CD4-positive, alpha-beta T cell (primary cell): ENCODE measurements around the gene CFAP126. TPM values are rescaled to one million over a fixed set of nuclear protein-coding genes. Genes with fewer than 3 reads are reported as not detected.
"Not testable (repeated sequence)": the region's sequence is repeated elsewhere in the genome, so short reads cannot be mapped to it uniquely, and the experiment has no call there.

Experiments
- ATAC-seq: fragments of 200-7000 bp; cut with Tn5 transposase; one replicate; pipeline ENCODE4 v1.10.0; 2022; ENCODE audit warnings: mild to moderate bottlenecking; ENCODE audit not compliant: poor library complexity
- CTCF ChIA-PET: fragments of 350-600 bp; sonication (Branson Sonifier 250); formaldehyde crosslinking; loops from one replicate; lab custom pipeline; 2021; ENCODE audit warnings: antibody characterized with exemption, inconsistent platforms; lab: Charles Lee
- POLR2A ChIA-PET: fragments of 350-600 bp; sonication (Branson Sonifier 250); formaldehyde crosslinking; loops from one replicate; lab custom pipeline; 2021; ENCODE audit warnings: antibody characterized with exemption, inconsistent platforms; lab: Charles Lee
- DNase-seq, 14 experiments: peaks; one replicate each; pipeline ENCODE4 v3.0.0-alpha.2; 2013 to 2020; ENCODE audit warnings: mixed read lengths in 2 of 14
- H3K27ac ChIP-seq, 2 donors: one replicate each; pipeline versions ENCODE4 v1.5.1 to v1.7.0; 2013; ENCODE audit warnings: low read length in 2 of 2, low read depth in 1 of 2, mild to moderate bottlenecking in 1 of 2
- H3K27me3 ChIP-seq, 2 experiments: 1 replicate in 1 of 2; 2 replicates in 1 of 2; pipeline versions ENCODE4 v1.6.1 to v1.7.0; 2013; ENCODE audit warnings: low read length in 2 of 2, control low read depth in 1 of 2, mild to moderate bottlenecking in 1 of 2, moderate library complexity in 1 of 2; ENCODE audit not compliant: insufficient read depth in 2 of 2, control insufficient read depth in 1 of 2
- H3K36me3 ChIP-seq: one replicate; pipeline ENCODE4 v1.6.1; 2013; ENCODE audit warnings: low read length, control low read depth; ENCODE audit not compliant: insufficient read depth
- H3K4me1 ChIP-seq: one replicate; pipeline ENCODE4 v1.6.1; 2013; ENCODE audit warnings: low read length, control low read depth; ENCODE audit not compliant: insufficient read depth
- H3K4me3 ChIP-seq: one replicate; pipeline ENCODE4 v1.5.1; 2013; ENCODE audit warnings: mild to moderate bottlenecking, low read length, moderate library complexity
- H3K9me3 ChIP-seq, 2 experiments: 1 replicate in 1 of 2; 2 replicates in 1 of 2; pipeline versions ENCODE4 v1.6.1 to v1.7.0; 2013; ENCODE audit warnings: low read length in 2 of 2, mild to moderate bottlenecking in 2 of 2, control low read depth in 1 of 2, moderate library complexity in 1 of 2; ENCODE audit not compliant: control insufficient read depth in 1 of 2, insufficient read depth in 1 of 2
- H3K27ac Mint-ChIP-seq: one replicate; pipeline ENCODE4 v1.8.0; 2020; ENCODE audit warnings: mixed read lengths
- H3K27me3 Mint-ChIP-seq: one replicate; pipeline ENCODE4 v1.8.0; 2021; ENCODE audit warnings: mixed read lengths
- H3K36me3 Mint-ChIP-seq: one replicate; pipeline ENCODE4 v1.8.0; 2021; ENCODE audit warnings: low read depth, mixed read lengths
- H3K4me1 Mint-ChIP-seq: one replicate; pipeline ENCODE4 v1.8.0; 2021; ENCODE audit warnings: low read depth, mixed read lengths
- H3K4me3 Mint-ChIP-seq: one replicate; pipeline ENCODE4 v1.8.0; 2020; ENCODE audit warnings: mild to moderate bottlenecking, mixed read lengths
- H3K9me3 Mint-ChIP-seq: one replicate; pipeline ENCODE4 v1.8.0; 2020; ENCODE audit warnings: mixed read lengths
- intact Hi-C, 2 experiments: fragments of 100-400 bp; cut with DNase I in 1 of 2; cut with micrococcal nuclease in 1 of 2; formaldehyde crosslinking; loops; one replicate each; pipeline versions ENCODE4 v1.15.1 to v1.9.0; 2023 to 2025; cut with DNase I, micrococcal nuclease
- total RNA-seq, 174 experiments: library from RNA in 2 of 174; stranded (reverse) in 2 of 174; gene quantifications; one replicate each; pipeline ENCODE4 v1.2.3 and lab custom pipeline; 2021 to 2026
- TF ChIP-seq, protein P1 (sequence below): fragments of 200-600 bp; IDR thresholded peaks from one replicate; pipeline ENCODE4 v1.8.0; 2022; ENCODE audit warnings: antibody characterized with exemption, mild to moderate bottlenecking

The CFAP126 gene
- total RNA-seq, 2 experiments from 2014 or later = not detected

DNA sequence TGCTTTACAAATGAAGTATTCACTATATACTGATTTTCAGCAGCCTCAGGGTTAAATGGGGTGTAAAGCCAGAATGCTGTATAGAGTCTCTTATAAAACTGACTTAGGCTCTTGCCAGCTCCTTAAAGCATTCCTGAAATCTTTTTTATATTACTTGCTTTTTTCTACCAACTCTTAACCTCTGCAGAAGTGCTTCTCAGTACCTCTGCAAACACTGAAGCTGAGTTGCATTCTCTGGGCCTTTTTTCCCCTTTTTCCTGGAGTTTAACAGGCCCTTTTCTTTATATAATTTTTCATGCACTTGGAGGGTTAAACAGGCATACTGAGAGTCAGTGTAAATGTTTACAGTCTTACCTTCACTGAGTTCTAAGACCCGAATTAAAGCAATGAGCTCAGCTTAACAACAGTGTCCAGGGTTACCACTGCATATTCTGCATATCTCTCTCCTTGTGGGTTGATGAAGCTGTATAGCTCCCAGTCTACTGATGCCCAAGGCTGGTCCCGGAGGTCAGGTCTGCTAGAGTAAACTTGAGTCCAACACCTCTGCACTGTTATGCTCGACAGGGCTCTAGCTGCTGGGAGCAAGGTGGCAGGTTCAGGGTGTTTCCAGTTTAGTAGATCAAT is 40.9 kb upstream of the CFAP126 start:
- DNase-seq (no peak), ATAC-seq (no peak)
- no peaks in the 10 kb centered on the region for H3K9me3 Mint-ChIP-seq
- intact Hi-C loops = loop anchor here in 1 of 2 experiments (10.0 kb wide), 1 partner anchor 1634 kb away; no protein-coding TSS in a partner anchor
- TF ChIP-seq, protein P1, sequence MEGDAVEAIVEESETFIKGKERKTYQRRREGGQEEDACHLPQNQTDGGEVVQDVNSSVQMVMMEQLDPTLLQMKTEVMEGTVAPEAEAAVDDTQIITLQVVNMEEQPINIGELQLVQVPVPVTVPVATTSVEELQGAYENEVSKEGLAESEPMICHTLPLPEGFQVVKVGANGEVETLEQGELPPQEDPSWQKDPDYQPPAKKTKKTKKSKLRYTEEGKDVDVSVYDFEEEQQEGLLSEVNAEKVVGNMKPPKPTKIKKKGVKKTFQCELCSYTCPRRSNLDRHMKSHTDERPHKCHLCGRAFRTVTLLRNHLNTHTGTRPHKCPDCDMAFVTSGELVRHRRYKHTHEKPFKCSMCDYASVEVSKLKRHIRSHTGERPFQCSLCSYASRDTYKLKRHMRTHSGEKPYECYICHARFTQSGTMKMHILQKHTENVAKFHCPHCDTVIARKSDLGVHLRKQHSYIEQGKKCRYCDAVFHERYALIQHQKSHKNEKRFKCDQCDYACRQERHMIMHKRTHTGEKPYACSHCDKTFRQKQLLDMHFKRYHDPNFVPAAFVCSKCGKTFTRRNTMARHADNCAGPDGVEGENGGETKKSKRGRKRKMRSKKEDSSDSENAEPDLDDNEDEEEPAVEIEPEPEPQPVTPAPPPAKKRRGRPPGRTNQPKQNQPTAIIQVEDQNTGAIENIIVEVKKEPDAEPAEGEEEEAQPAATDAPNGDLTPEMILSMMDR = no peak
- Histone ChIP-seq H3K36me3 (no peaks in the 10 kb centered on the region), H3K4me3 (no peak overlapping the region), H3K27me3 (no peaks in the 10 kb centered on the region), H3K9me3 (peaks cover 0 to 5% of the 10 kb centered on the region in 2 experiments), H3K27ac (no peak overlapping the region), H3K4me1 (peaks cover 16% of the 10 kb centered on the region)
- ChIA-PET CTCF (interaction anchor here (0.6 to 1.1 kb wide), 2 partner anchors 12 to 560 kb away, joined by 3 read pairs; no protein-coding TSS in a partner anchor), POLR2A (interaction anchor here (1.4 kb wide), 1 partner anchor 9 kb away, joined by 6 read pairs; no protein-coding TSS in a partner anchor)
- H3K27me3 Mint-ChIP-seq = peaks cover 6% of the 10 kb centered on the region
- no peaks in the 10 kb centered on the region for H3K36me3 Mint-ChIP-seq
- peaks cover 11% of the 10 kb centered on the region for H3K4me1 Mint-ChIP-seq
- no peak overlapping the region for H3K4me3 Mint-ChIP-seq
- no peak overlapping the region for H3K27ac Mint-ChIP-seq

- no peak overlapping the region for H3K27ac Mint-ChIP-seq
- intact Hi-C loops = loop anchor here in 1 of 2 experiments (10.0 kb wide), 1 partner anchor 1633 kb away; no protein-coding TSS in a partner anchor
These were observed 39.8 kb upstream of the CFAP126 start for GRCh38 chr1:161407451-161407985.

GRCh38 chr1:161406551-161406950 is 38.9 kb upstream of the CFAP126 start:
- H3K27ac Mint-ChIP-seq, H3K9me3 Mint-ChIP-seq, H3K36me3 ChIP-seq, DNase-seq, H3K4me3 Mint-ChIP-seq, POLR2A ChIA-PET, H3K27me3 ChIP-seq, H3K36me3 Mint-ChIP-seq, CTCF ChIA-PET, H3K9me3 ChIP-seq, H3K4me3 ChIP-seq, H3K27ac ChIP-seq, ATAC-seq: not testable (repeated sequence)
- Mint-ChIP-seq H3K4me1 (peaks cover 11% of the 10 kb centered on the region), H3K27me3 (peaks cover 11% of the 10 kb centered on the region)
- intact Hi-C loops = loop anchor here in 1 of 2 experiments (10.0 kb wide), 1 partner anchor 1632 kb away; no protein-coding TSS in a partner anchor
- H3K4me1 ChIP-seq = peaks cover 16% of the 10 kb centered on the region

More at GRCh38 chr1:161407451-161407985, 39.8 kb upstream of the CFAP126 start:
- peaks cover 11% of the 10 kb centered on the region for H3K27me3 Mint-ChIP-seq
- Histone ChIP-seq H3K27ac (no peak overlapping the region), H3K4me3 (no peak overlapping the region), H3K36me3 (no peaks in the 10 kb centered on the region), H3K4me1 (peaks cover 16% of the 10 kb centered on the region), H3K27me3 (no peaks in the 10 kb centered on the region), H3K9me3 (peaks cover 0 to 5% of the 10 kb centered on the region in 2 experiments)
- TF ChIP-seq, protein P1 = no peak
- no peaks in the 10 kb centered on the region for H3K36me3 Mint-ChIP-seq
- CTCF ChIA-PET = no interaction called here
- H3K9me3 Mint-ChIP-seq = no peaks in the 10 kb centered on the region
- ATAC-seq (no peak), DNase-seq (no peak)
- peaks cover 11% of the 10 kb centered on the region for H3K4me1 Mint-ChIP-seq
- POLR2A ChIA-PET = no interaction called here
- H3K4me3 Mint-ChIP-seq = no peak overlapping the region
